Parathyroid adenoma (tissue), 2 donors: Measurements from ENCODE around the gene ASTN2.

ENCODE experiments used
- H2AFZ ChIP-seq: fragments of 300-600 bp; sonication (generic); one replicate; pipeline ENCODE4 v1.7.0; 2017; ENCODE audit warnings: antibody characterized with exemption, mild to moderate bottlenecking
- H3K27ac ChIP-seq: fragments of 300-600 bp; sonication (generic); one replicate; pipeline ENCODE4 v1.7.0; 2017
- H3K27me3 ChIP-seq: fragments of 300-600 bp; sonication (generic); one replicate; pipeline ENCODE4 v1.7.0; 2017; ENCODE audit warnings: low read length; ENCODE audit not compliant: control insufficient read depth, insufficient read depth
- H3K36me3 ChIP-seq: fragments of 300-600 bp; sonication (generic); one replicate; pipeline ENCODE4 v1.7.0; 2017; ENCODE audit warnings: low read length; ENCODE audit not compliant: control insufficient read depth, insufficient read depth
- H3K4me1 ChIP-seq: fragments of 300-600 bp; sonication (generic); one replicate; pipeline ENCODE4 v1.7.0; 2017; ENCODE audit warnings: control low read depth
- H3K4me2 ChIP-seq: fragments of 300-600 bp; sonication (generic); one replicate; pipeline ENCODE4 v1.7.0; 2017; ENCODE audit warnings: low read length
- H3K4me3 ChIP-seq: fragments of 300-600 bp; sonication (generic); one replicate; pipeline ENCODE4 v1.7.0; 2017; ENCODE audit warnings: low read depth, low read length
- H3K79me2 ChIP-seq: fragments of 300-600 bp; sonication (generic); one replicate; pipeline ENCODE4 v1.7.0; 2017; ENCODE audit warnings: control low read depth
- H3K9ac ChIP-seq: fragments of 300-600 bp; sonication (generic); one replicate; pipeline ENCODE4 v1.7.0; 2017; ENCODE audit warnings: mild to moderate bottlenecking
- H3K9me3 ChIP-seq: fragments of 300-600 bp; sonication (generic); one replicate; pipeline ENCODE4 v1.7.0; 2017; ENCODE audit warnings: low read length; ENCODE audit not compliant: control insufficient read depth
- CTCF ChIP-seq: fragments of 300-600 bp; sonication (generic); IDR thresholded peaks from one replicate; pipeline ENCODE4 v1.7.0; 2017; ENCODE audit warnings: antibody characterized with exemption, mild to moderate bottlenecking
- donor health status: primary hyperparathyroidism.

ASTN2 gene

GRCh38 chr9:116491219-116491618 is 923.6 kb downstream of the ASTN2 start:
- H3K27ac ChIP-seq, result no peak overlapping the region
- TF ChIP-seq CTCF, result no peak
- H3K36me3 ChIP-seq, result no peaks in the 10 kb centered on the region
- H3K27me3 ChIP-seq, result no peaks in the 10 kb centered on the region
- no peaks in the 10 kb centered on the region for H3K4me1 ChIP-seq
- H3K4me3 ChIP-seq, result no peak overlapping the region
- H3K79me2 ChIP-seq, result no peaks in the 10 kb centered on the region
- no peak overlapping the region for H3K4me2 ChIP-seq
- no peak overlapping the region for H2AFZ ChIP-seq
- no peak overlapping the region for H3K9ac ChIP-seq
- no peaks in the 10 kb centered on the region for H3K9me3 ChIP-seq

- no peak for TF ChIP-seq CTCF
- no peak overlapping the region for H3K9ac ChIP-seq
- H3K4me2 ChIP-seq, result no peak overlapping the region
- H3K36me3 ChIP-seq, result no peaks in the 10 kb centered on the region
- H3K79me2 ChIP-seq, result no peaks in the 10 kb centered on the region
- no peaks in the 10 kb centered on the region for H3K4me1 ChIP-seq
- no peak overlapping the region for H2AFZ ChIP-seq
- H3K27me3 ChIP-seq, result no peaks in the 10 kb centered on the region
- H3K4me3 ChIP-seq, result no peak overlapping the region
- H3K9me3 ChIP-seq, result no peaks in the 10 kb centered on the region
- no peak overlapping the region for H3K27ac ChIP-seq
Measured at GRCh38 chr9:116490321-116490720, 924.5 kb downstream of the ASTN2 start.

GRCh38 chr9:116488373-116488772 is 926.5 kb downstream of the ASTN2 start:
- Histone ChIP-seq H3K9ac (no peak overlapping the region), H3K27ac (no peak overlapping the region), H3K4me2 (no peak overlapping the region), H2AFZ (no peak overlapping the region), H3K27me3 (no peaks in the 10 kb centered on the region), H3K4me3 (no peak overlapping the region), H3K36me3 (no peaks in the 10 kb centered on the region), H3K9me3 (no peaks in the 10 kb centered on the region), H3K79me2 (no peaks in the 10 kb centered on the region), H3K4me1 (no peaks in the 10 kb centered on the region)
- no peak for TF ChIP-seq CTCF

- H3K36me3 ChIP-seq, result no peaks in the 10 kb centered on the region
- no peaks in the 10 kb centered on the region for H3K4me1 ChIP-seq
- no peak overlapping the region for H2AFZ ChIP-seq
- no peaks in the 10 kb centered on the region for H3K9me3 ChIP-seq
- H3K4me3 ChIP-seq, result no peak overlapping the region
- H3K4me2 ChIP-seq, result no peak overlapping the region
- no peak for TF ChIP-seq CTCF
- H3K27me3 ChIP-seq, result no peaks in the 10 kb centered on the region
- no peaks in the 10 kb centered on the region for H3K79me2 ChIP-seq
- no peak overlapping the region for H3K9ac ChIP-seq
- no peak overlapping the region for H3K27ac ChIP-seq
Measured at GRCh38 chr9:116484492-116485061, 930.3 kb downstream of the ASTN2 start.
